CD4-positive, alpha-beta T cell treated with Interleukin-17A for 1 hour (primary cell): ENCODE data around the gene SCGB3A2.

ENCODE experiments used
- DNase-seq: peaks from one replicate; pipeline ENCODE4 v3.0.0-alpha.2; 2020

The SCGB3A2 gene

GRCh38 chr5:147878066-147878759 lies at the start of gene SCGB3A2:
SCGB3A2 (plus strand) TSS chr5:147878711; CDS start chr5:147878804, 93 bp downstream.
- no peak for DNase-seq

GRCh38 chr5:147830035-147830434 lies 48.5 kb upstream of the SCGB3A2 start:
- DNase-seq, result no peak

- no peak for DNase-seq
Observed at GRCh38 chr5:147831465-147831864, 47.0 kb upstream of the SCGB3A2 start, which contains the start of gene SPINK1. SPINK1 (minus strand) TSS chr5:147831671; CDS start chr5:147831577, 94 bp downstream.

- DNase-seq, result no peak
Observed at GRCh38 chr5:147832541-147832940, 46.0 kb upstream of the SCGB3A2 start.

GRCh38 chr5:147835386-147835798 lies 43.1 kb upstream of the SCGB3A2 start:
- no peak for DNase-seq

GRCh38 chr5:147836439-147836838 lies 42.1 kb upstream of the SCGB3A2 start:
- DNase-seq, result no peak

- no peak for DNase-seq
Observed at GRCh38 chr5:147842869-147843268, 35.6 kb upstream of the SCGB3A2 start.

- no peak for DNase-seq
Observed at GRCh38 chr5:147844846-147845245, 33.7 kb upstream of the SCGB3A2 start.

- no peak for DNase-seq
Observed at GRCh38 chr5:147845618-147846017, 32.9 kb upstream of the SCGB3A2 start.

- no peak for DNase-seq
Observed at GRCh38 chr5:147849226-147849625, 29.3 kb upstream of the SCGB3A2 start.

GRCh38 chr5:147851578-147851977 lies 26.9 kb upstream of the SCGB3A2 start:
- no peak for DNase-seq

GRCh38 chr5:147852365-147852764 lies 26.1 kb upstream of the SCGB3A2 start:
- no peak for DNase-seq

- no peak for DNase-seq
Observed at GRCh38 chr5:147853372-147853987, 25.0 kb upstream of the SCGB3A2 start.

GRCh38 chr5:147854331-147854730 lies 24.2 kb upstream of the SCGB3A2 start:
- no peak for DNase-seq

GRCh38 chr5:147854894-147855773 lies 23.4 kb upstream of the SCGB3A2 start:
- DNase-seq, result no peak

GRCh38 chr5:147855774-147856069 lies 22.8 kb upstream of the SCGB3A2 start:
- DNase-seq, result no peak

- no peak for DNase-seq
Observed at GRCh38 chr5:147856801-147857200, 21.7 kb upstream of the SCGB3A2 start.

GRCh38 chr5:147857302-147858129 lies 21.0 kb upstream of the SCGB3A2 start:
- DNase-seq, result peak; percentile 44

GRCh38 chr5:147858565-147858964 lies 19.9 kb upstream of the SCGB3A2 start:
- no peak for DNase-seq

- no peak for DNase-seq
Observed at GRCh38 chr5:147859962-147860640, 18.4 kb upstream of the SCGB3A2 start.

GRCh38 chr5:147860641-147861025 lies 17.9 kb upstream of the SCGB3A2 start:
- DNase-seq, result no peak

- no peak for DNase-seq
Observed at GRCh38 chr5:147863454-147864158, 14.9 kb upstream of the SCGB3A2 start.
